Activated CD8-positive, alpha-beta memory T cell treated with anti-CD3 and anti-CD28 coated beads, Interleukin-2, amount 50 U/mL, for 4 hours (primary cell): ENCODE results near the gene OSBPL5.
A peak's percentile ranks its signal among the peaks of the same experiment; 100 is the strongest.

ENCODE experiments used
- DNase-seq: peaks from one replicate; pipeline ENCODE4 v3.0.0-alpha.2; 2020

Gene OSBPL5, protein sequence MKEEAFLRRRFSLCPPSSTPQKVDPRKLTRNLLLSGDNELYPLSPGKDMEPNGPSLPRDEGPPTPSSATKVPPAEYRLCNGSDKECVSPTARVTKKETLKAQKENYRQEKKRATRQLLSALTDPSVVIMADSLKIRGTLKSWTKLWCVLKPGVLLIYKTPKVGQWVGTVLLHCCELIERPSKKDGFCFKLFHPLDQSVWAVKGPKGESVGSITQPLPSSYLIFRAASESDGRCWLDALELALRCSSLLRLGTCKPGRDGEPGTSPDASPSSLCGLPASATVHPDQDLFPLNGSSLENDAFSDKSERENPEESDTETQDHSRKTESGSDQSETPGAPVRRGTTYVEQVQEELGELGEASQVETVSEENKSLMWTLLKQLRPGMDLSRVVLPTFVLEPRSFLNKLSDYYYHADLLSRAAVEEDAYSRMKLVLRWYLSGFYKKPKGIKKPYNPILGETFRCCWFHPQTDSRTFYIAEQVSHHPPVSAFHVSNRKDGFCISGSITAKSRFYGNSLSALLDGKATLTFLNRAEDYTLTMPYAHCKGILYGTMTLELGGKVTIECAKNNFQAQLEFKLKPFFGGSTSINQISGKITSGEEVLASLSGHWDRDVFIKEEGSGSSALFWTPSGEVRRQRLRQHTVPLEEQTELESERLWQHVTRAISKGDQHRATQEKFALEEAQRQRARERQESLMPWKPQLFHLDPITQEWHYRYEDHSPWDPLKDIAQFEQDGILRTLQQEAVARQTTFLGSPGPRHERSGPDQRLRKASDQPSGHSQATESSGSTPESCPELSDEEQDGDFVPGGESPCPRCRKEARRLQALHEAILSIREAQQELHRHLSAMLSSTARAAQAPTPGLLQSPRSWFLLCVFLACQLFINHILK

GRCh38 chr11:3165152-3165705 lies at the start of gene OSBPL5:
Gene OSBPL5 (minus strand): TSS chr11:3165310. CDS start chr11:3129148, 36,162 bp downstream.
- DNase-seq: peak; percentile 56

GRCh38 chr11:3214420-3214699 lies 49.2 kb upstream of the OSBPL5 start:
- DNase-seq: no peak

GRCh38 chr11:3213659-3214419 lies 48.7 kb upstream of the OSBPL5 start:
- DNase-seq: no peak

DNA sequence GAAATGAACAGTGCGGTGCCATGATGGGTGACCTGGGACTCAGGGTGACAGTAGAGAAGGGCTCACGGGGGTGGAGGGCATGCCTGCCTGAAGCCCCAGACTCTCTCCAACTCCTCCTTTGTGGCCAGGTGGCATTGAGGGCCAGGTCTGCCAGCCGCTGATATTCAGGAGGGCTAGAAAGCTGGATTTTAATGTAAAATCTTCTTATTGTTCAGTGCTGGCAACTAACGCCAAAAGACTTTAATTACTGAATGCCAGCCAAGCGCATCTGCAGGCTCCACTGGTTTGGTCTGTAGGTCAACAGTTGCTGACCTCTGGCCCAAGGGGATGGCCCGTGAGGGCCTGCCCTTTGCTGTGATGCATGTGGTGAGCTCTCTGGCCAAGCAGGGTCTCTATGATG lies 43.2 kb upstream of the OSBPL5 start:
- no peak for DNase-seq

- no peak for DNase-seq
Measured at GRCh38 chr11:3207526-3208189, 42.5 kb upstream of the OSBPL5 start.

DNA sequence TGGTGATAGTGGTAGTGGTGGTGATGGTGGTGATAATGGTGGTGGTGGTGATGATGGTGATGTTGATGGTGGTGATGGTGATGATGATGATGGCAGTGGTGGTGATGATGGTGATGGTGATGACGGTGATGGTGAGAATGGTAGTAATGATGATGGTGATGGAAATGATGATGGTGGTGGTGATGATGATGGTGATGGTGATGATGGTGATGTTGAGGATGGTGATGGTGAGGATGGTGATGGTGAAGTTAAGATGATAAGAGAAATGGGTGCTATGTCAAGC lies 41.8 kb upstream of the OSBPL5 start:
- DNase-seq: no peak

- no peak for DNase-seq
Measured at GRCh38 chr11:3206156-3206921, 41.2 kb upstream of the OSBPL5 start.

GRCh38 chr11:3205261-3206155 lies 40.4 kb upstream of the OSBPL5 start:
- no peak for DNase-seq

- DNase-seq: peak; percentile 5
Measured at GRCh38 chr11:3204141-3205015, 39.3 kb upstream of the OSBPL5 start.

GRCh38 chr11:3203221-3204043 lies 38.3 kb upstream of the OSBPL5 start:
- peak; percentile 13 for DNase-seq

DNA sequence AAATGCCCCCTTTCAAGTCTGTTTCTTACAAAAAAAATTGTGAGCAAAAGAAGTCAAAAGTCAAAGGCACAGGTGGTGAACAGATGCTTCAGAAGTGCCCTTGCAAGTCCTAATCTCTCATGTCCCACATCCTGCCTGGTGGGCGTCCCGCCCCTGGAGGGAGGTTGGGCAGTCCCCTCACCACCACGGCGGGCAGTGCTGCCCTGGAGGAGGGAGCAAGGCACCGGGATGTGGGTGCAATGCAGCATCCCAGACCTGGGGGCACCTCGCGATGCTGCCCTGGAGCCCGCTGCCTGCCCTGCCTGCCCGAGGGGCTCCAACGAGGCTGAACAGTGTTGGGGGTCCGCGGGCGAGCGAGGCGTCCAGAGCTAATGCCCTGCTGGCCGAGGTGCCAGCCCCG lies 37.6 kb upstream of the OSBPL5 start:
- peak; percentile 15 for DNase-seq

DNA sequence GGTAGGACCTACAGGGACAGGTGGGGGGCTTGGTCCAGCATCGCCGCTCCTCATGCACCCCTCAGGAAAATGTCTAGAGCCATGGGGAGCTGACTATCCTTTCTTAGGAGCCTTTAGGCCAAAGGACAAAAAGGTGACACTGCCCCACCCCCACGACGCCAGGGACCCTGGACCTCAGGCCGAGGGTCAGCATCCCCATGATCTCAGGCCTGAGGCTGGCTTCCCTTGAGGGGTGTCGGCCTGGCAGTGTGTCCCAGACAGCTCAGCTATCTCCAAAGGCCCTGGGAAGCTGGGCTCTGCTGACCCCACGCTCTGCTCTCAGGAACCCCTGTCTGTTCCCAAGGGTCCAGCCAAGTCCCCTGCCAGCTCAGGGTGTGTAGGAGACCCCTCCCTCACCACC lies 37.2 kb upstream of the OSBPL5 start:
- DNase-seq: no peak

DNA sequence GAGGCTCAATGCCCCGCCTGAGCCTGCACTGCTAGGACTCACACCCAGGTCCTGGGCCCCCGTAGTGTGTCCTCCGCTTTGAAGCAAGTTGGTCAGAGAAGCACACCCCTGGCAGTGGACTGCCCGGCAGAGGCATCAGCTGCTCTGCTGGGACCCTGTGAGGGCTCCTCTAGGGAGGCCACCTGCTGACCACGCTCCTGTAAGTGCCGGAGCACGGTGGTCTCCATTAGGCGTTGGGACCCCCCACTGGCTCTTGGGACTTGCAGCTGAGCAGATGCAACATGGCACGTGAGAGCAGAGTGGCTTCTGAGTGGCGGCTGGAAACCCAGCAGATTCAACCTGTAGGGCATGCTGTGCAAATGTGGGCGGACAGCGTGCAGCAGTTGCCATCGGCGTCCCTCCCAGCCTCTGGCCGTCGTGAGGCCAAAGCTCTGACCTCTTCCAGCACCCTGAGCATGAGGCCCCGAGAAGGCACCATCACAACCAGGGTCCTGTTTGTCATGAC lies 36.6 kb upstream of the OSBPL5 start:
- DNase-seq: no peak

- DNase-seq: peak; percentile 12
Measured at GRCh38 chr11:3201112-3201581, 36.0 kb upstream of the OSBPL5 start.

GRCh38 chr11:3200388-3201111 lies 35.4 kb upstream of the OSBPL5 start:
- peak; percentile 11 for DNase-seq

DNA sequence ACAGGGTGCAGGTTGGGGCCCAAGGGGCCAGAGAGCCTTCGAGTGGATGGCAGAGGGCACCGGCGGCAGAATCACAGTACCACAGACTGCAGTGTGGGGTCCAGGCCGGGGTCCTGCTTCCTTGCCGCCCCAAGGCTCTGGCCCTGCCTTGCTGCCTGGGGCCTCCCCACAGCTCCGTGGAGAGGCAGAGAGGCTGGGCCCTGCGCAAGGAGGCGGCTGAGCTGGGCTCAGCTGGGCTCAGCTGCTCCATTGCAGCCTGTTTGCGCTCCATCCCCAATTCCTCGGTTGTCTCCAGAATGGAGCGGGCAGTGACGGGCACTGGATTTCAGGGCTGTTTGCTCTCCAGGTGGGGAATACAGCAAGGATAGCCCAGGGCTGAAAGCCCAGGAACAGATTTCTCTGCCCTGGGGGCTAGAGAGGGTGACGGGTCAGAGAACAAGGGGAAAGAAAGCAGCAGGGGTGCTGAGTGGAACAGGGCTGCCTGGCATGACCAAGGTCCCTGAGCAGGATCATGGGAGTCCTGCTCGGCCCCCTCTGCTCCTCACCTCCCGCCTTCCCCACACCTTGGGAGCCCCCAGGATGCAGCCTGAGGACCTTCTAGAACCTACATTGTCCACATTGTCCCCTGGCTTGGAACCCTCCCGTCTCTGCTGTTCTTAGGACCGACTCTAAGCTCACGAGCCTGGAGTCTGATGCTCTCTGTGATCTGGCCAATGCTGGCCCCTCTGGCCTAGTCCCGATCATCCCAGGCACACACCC lies 34.6 kb upstream of the OSBPL5 start:
- DNase-seq: peak; percentile 11

DNA sequence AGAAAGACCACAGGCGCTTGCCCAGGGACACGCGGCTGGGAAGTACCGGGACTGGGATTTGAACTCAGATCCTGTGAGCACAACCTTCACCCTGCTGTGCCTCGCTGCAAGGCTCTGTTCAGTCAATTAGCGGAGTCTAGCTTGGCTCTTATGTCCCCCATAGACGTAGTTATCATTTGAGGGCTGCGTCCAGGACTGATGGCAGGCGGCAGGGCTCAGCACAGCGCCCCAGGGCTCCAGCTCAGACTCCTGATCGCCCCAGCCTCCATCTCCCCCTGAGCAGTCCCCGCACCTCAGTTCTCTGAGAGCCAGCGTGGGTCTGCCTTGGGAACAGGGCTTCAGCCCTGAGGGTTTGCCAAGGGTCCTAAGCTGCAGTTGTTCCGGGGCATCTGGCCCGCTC lies 33.7 kb upstream of the OSBPL5 start:
- DNase-seq: no peak
